H1 (cell line): ENCODE results near the gene OPRD1. TPM values are rescaled to one million over a fixed set of nuclear protein-coding genes. Genes with fewer than 3 reads are reported as not detected.

Experiments
- CBX5 ChIP-seq: fragments of 300-800, 300-1000 bp; sonication (generic); IDR thresholded peaks from 2 replicates; pipeline ENCODE4 v1.7.1; 2016; ENCODE audit warnings: antibody characterized with exemption, low read length, low read depth
- EP300 ChIP-seq, 2 experiments: IDR thresholded peaks; 1 replicate in 1 of 2; 2 replicates in 1 of 2; pipeline ENCODE4 v1.6.1; 2011 to 2012; ENCODE audit warnings: low read depth in 2 of 2, low read length in 2 of 2, mild to moderate bottlenecking in 2 of 2, borderline replicate concordance in 1 of 2, inconsistent platforms in 1 of 2, moderate library complexity in 1 of 2
- polyA plus RNA-seq, 7 experiments: library from polyadenylated mRNA; depleted of rRNA in 3 of 7; stranded (reverse) in 5 of 7; unstranded in 2 of 7; fragments of >200 nt in 5 of 7; fragments of 200-250 nt in 2 of 7; gene quantifications; 1 replicate in 5 of 7; 2 replicates in 1 of 7; 4 replicates in 1 of 7; pipeline versions ENCODE4 v1.2.1 to v1.2.3, GENCODE V29; 2011 to 2013; ENCODE audit warnings: missing spikeins in 2 of 7, mixed read lengths in 2 of 7
- total RNA-seq: library from RNA; stranded (reverse); fragmentation: NEBNext Ultra II Directional; extraction: Animal tissue kit (Norgen Biotek cat#: 25700); gene quantifications from 2 replicates; pipeline ENCODE4 v1.2.1, GENCODE V29; 2021

OPRD1 gene
- total and polyA plus RNA-seq, 2 of the 8 experiments (the other 6 are each of a cell fraction or from before 2014, with no cell fraction given) = 2.6 to 3.7 TPM

DNA sequence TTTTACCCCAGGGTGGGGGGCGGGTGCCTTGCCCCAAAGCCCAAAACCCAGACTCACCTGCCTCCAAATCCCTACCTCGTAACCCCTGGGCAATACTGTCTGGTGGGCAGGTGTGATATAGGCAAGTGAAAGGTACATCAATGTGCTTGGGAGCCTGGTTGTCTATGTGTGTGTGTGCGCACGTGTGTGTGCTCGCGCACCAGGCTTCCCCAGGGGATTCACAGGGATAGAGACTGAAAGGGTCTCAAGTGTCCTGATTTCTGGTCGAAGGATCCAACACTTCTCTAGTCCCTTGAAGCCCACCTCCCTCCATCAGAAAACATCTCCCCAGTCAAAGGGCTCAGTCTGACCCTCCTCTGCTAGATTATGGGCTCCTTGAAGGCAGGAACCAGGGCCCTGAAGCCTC lies 73.5 kb downstream of the OPRD1 start (continued):
- TF ChIP-seq EP300 (IDR thresholded peaks at IDR 0.05; ENCODE audit: borderline replicate concordance in 1 of 2, low read depth in 2 of 2, low read length in 2 of 2) (no peak), CBX5 (no peak)
